ENCODE results near the gene ASAH2B.
"Not testable (repeated sequence)": the region's sequence is repeated elsewhere in the genome, so short reads cannot be mapped to it uniquely, and the experiment has no call there.

DNA sequence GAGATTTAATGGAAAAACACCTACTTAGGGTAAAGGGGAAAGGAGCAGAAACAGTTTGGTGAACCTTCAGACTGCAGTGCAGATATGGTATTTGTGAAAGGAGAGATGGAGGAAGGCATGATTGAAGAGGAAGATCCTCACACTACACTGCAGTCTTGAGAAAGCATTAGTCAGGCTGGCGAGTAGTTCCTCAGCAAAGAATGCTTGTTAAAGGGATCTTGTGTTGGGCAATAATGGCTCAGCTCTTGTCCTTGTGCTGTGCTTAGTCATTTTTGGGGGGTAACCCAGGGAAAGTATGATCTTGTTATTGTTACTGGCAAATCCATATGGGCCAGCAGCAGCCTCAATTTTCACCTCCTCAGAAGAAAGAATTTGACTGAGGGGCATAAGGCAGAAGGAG, 40.3 kb downstream of the ASAH2B start:
- TF ChIP-seq, protein P1, sequence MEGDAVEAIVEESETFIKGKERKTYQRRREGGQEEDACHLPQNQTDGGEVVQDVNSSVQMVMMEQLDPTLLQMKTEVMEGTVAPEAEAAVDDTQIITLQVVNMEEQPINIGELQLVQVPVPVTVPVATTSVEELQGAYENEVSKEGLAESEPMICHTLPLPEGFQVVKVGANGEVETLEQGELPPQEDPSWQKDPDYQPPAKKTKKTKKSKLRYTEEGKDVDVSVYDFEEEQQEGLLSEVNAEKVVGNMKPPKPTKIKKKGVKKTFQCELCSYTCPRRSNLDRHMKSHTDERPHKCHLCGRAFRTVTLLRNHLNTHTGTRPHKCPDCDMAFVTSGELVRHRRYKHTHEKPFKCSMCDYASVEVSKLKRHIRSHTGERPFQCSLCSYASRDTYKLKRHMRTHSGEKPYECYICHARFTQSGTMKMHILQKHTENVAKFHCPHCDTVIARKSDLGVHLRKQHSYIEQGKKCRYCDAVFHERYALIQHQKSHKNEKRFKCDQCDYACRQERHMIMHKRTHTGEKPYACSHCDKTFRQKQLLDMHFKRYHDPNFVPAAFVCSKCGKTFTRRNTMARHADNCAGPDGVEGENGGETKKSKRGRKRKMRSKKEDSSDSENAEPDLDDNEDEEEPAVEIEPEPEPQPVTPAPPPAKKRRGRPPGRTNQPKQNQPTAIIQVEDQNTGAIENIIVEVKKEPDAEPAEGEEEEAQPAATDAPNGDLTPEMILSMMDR (IDR thresholded peaks at IDR 0.05): not testable (repeated sequence)
- not testable (repeated sequence) for TF ChIP-seq POLR2A (IDR thresholded peaks at IDR 0.05)

Data from upper lobe of left lung (tissue), 4 donors.